Measurements from ENCODE around the gene NUAK1. TPM values are rescaled to one million over a fixed set of nuclear protein-coding genes. Genes with fewer than 3 reads are reported as not detected.
A peak's percentile ranks its signal among the peaks of the same experiment; 100 is the strongest.

NUAK1 gene
- total RNA-seq, 1 experiment from 2014 or later, result 10.1 TPM

GRCh38 chr12:106113446-106113823, 25.3 kb downstream of the NUAK1 start:
- Mint-ChIP-seq H3K4me1 (peaks cover 65 to 71% of the 10 kb centered on the region in 2 experiments), H3K36me3 (ENCODE audit: insufficient read depth in 1 of 3, low read depth in 3 of 3) (no peaks in the 10 kb centered on the region), H3K27ac (peak overlapping the region in 2 of 3 experiments; percentile 30 to 87; a peak in 2 of 7 replicates), H3K9me3 (no peaks in the 10 kb centered on the region), H3K4me3 (no peak overlapping the region), H3K27me3 (ENCODE audit: low read depth) (no peaks in the 10 kb centered on the region)
- no peak overlapping the region for H2BK20ac ChIP-seq (ENCODE audit: low read depth, low read length, poor library complexity, severe bottlenecking)
- no peak overlapping the region for H2AK5ac ChIP-seq (ENCODE audit: insufficient read length, low read length)
- H2BK15ac ChIP-seq (ENCODE audit: low read depth, low read length), result no peak overlapping the region
- H4K20me1 ChIP-seq (ENCODE audit: control insufficient read depth, insufficient read depth, insufficient read length), result no peaks in the 10 kb centered on the region
- H3K9me3 ChIP-seq (ENCODE audit: control insufficient read depth, low read depth, low read length), result no peaks in the 10 kb centered on the region
- H3K27me3 ChIP-seq (ENCODE audit: insufficient read depth, low read length), result no peaks in the 10 kb centered on the region
- WGBS (ENCODE audit: extremely low coverage, insufficient read length, low lambda C conversion rate), result no CpG with 5 or more reads among the region's 1 CpG
- no peak overlapping the region for H3K18ac ChIP-seq (ENCODE audit: insufficient read length, low read depth, low read length)
- no peak overlapping the region for H2AFZ ChIP-seq (ENCODE audit: low read length)
- no peak overlapping the region for H3K4ac ChIP-seq (ENCODE audit: low read depth, low read length)
- H3K23me2 ChIP-seq (ENCODE audit: insufficient read length, low read depth, low read length, poor library complexity, severe bottlenecking), result no peaks in the 10 kb centered on the region
- peaks cover 5% of the 10 kb centered on the region for H3K79me1 ChIP-seq (ENCODE audit: insufficient read depth, low read depth, low read length, poor library complexity, severe bottlenecking)
- H3K79me2 ChIP-seq (ENCODE audit: insufficient read depth, low read length), result peaks cover 18% of the 10 kb centered on the region; the same call in 1 of the 2 replicates
- H3K23ac ChIP-seq (ENCODE audit: insufficient read length, low read depth, low read length), result no peak overlapping the region
- H3K4me2 ChIP-seq (ENCODE audit: insufficient read depth, insufficient read length, low read length), result no peak overlapping the region
- H3K56ac ChIP-seq (ENCODE audit: insufficient read length, low read depth, low read length), result no peak overlapping the region
- no peak overlapping the region for H3K14ac ChIP-seq (ENCODE audit: insufficient read depth, low read length)
- peaks cover 21% of the 10 kb centered on the region; the same call in 1 of the 2 replicates for H3K4me1 ChIP-seq (ENCODE audit: insufficient read depth, low read length)
- TF ChIP-seq, protein P1, sequence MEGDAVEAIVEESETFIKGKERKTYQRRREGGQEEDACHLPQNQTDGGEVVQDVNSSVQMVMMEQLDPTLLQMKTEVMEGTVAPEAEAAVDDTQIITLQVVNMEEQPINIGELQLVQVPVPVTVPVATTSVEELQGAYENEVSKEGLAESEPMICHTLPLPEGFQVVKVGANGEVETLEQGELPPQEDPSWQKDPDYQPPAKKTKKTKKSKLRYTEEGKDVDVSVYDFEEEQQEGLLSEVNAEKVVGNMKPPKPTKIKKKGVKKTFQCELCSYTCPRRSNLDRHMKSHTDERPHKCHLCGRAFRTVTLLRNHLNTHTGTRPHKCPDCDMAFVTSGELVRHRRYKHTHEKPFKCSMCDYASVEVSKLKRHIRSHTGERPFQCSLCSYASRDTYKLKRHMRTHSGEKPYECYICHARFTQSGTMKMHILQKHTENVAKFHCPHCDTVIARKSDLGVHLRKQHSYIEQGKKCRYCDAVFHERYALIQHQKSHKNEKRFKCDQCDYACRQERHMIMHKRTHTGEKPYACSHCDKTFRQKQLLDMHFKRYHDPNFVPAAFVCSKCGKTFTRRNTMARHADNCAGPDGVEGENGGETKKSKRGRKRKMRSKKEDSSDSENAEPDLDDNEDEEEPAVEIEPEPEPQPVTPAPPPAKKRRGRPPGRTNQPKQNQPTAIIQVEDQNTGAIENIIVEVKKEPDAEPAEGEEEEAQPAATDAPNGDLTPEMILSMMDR (conservative IDR thresholded peaks at IDR 0.05), result no peak
- no peak overlapping the region for H3K27ac ChIP-seq (ENCODE audit: insufficient read length, low read depth, low read length)
- no peak overlapping the region for H2BK5ac ChIP-seq (ENCODE audit: insufficient read length, low read length)
- H4K91ac ChIP-seq (ENCODE audit: insufficient read length, low read depth, low read length), result no peak overlapping the region
- no peak overlapping the region for H4K5ac ChIP-seq (ENCODE audit: insufficient read length, low read depth, low read length)
- no peak overlapping the region for H3T11ph ChIP-seq (ENCODE audit: low read length)
- no peak overlapping the region for H3K9ac ChIP-seq (ENCODE audit: extremely low read depth, insufficient read length, low read length)
- no peak overlapping the region for H2BK120ac ChIP-seq (ENCODE audit: low read depth, low read length, poor library complexity, severe bottlenecking)
- no peak for DNase-seq
- H2BK12ac ChIP-seq (ENCODE audit: insufficient read length, low read depth, low read length), result no peak overlapping the region
- H4K8ac ChIP-seq (replicated peaks; ENCODE audit: insufficient read length, low read depth, low read length), result no peak overlapping the region

All from H9 (cell line).